ENCODE results near the gene PEPD.

PEPD gene

GRCh38 chr19:33388725-33389420 lies 132.7 kb downstream of the PEPD start:
- H3K27ac ChIP-seq = no peak overlapping the region

GRCh38 chr19:33388231-33388724 lies 133.3 kb downstream of the PEPD start:
- no peak overlapping the region for H3K27ac ChIP-seq
- TF ChIP-seq CTCF (conservative IDR thresholded peaks at IDR 0.05) = no peak

More at GRCh38 chr19:33388725-33389420, 132.7 kb downstream of the PEPD start:
- TF ChIP-seq CTCF (conservative IDR thresholded peaks at IDR 0.05) = no peak

GRCh38 chr19:33387351-33388230 lies 134.0 kb downstream of the PEPD start:
- TF ChIP-seq CTCF (conservative IDR thresholded peaks at IDR 0.05) = no peak
- H3K27ac ChIP-seq = no peak overlapping the region

- H3K27ac ChIP-seq = no peak overlapping the region
- TF ChIP-seq CTCF (conservative IDR thresholded peaks at IDR 0.05) = no peak
These were observed 135.2 kb downstream of the PEPD start for GRCh38 chr19:33386361-33386858.

GRCh38 chr19:33385956-33386355 lies 135.6 kb downstream of the PEPD start:
- no peak for TF ChIP-seq CTCF (conservative IDR thresholded peaks at IDR 0.05)
- H3K27ac ChIP-seq = no peak overlapping the region

- no peak overlapping the region for H3K27ac ChIP-seq
- TF ChIP-seq CTCF (conservative IDR thresholded peaks at IDR 0.05) = no peak
These were observed 136.6 kb downstream of the PEPD start for GRCh38 chr19:33384983-33385382.

GRCh38 chr19:33383720-33384292 lies 137.8 kb downstream of the PEPD start:
- H3K27ac ChIP-seq = no peak overlapping the region
- no peak for TF ChIP-seq CTCF (conservative IDR thresholded peaks at IDR 0.05)
